HepG2 (cell line): ENCODE data around the gene PC.

Experiments used
- POLR2A ChIP-seq, 2 experiments: IDR thresholded peaks; 2 replicates each; pipeline ENCODE4 v1.6.1; 2011; ENCODE audit warnings: low read depth in 2 of 2, low read length in 2 of 2, mild to moderate bottlenecking in 1 of 2, moderate library complexity in 1 of 2; ENCODE audit not compliant: insufficient read depth in 1 of 2
- POLR2AphosphoS5 ChIP-seq: IDR thresholded peaks from 2 replicates; pipeline ENCODE4 v1.6.1; 2012; ENCODE audit warnings: low read depth, low read length
- TAF1 ChIP-seq: sonication (generic); formaldehyde crosslinking; IDR thresholded peaks from 2 replicates; pipeline ENCODE4 v1.4.0; 2020; ENCODE audit warnings: missing genetic modification reagents

- TF ChIP-seq POLR2AphosphoS5, result no peak
- TF ChIP-seq POLR2A (IDR thresholded peaks at IDR 0.05; ENCODE audit: insufficient read depth in 1 of 2, low read depth in 2 of 2, low read length in 2 of 2), result no peak
- no peak for TF ChIP-seq TAF1 (CRISPR knock-in tag)
Measured at GRCh38 chr11:66852466-66853241, 105.5 kb downstream of the PC start.
